Measurements from ENCODE around the gene SOD3. TPM values are rescaled to one million over a fixed set of nuclear protein-coding genes. Genes with fewer than 3 reads are reported as not detected.

SOD3 gene
- total and polyA plus RNA-seq, 4 donors, result 2.6 to 8.1 (median 4.6) TPM

GRCh38 chr4:24775750-24776149, 19.6 kb upstream of the SOD3 start:
- no peaks in the 10 kb centered on the region for H3K9me3 ChIP-seq (ENCODE audit: control insufficient read depth in 4 of 4, low read length in 3 of 4)
- no peaks in the 10 kb centered on the region for H3K36me3 ChIP-seq (ENCODE audit: control insufficient read depth in 4 of 4, insufficient read depth in 3 of 4, low read depth in 1 of 4, low read length in 3 of 4)
- no peak overlapping the region for H3K27ac ChIP-seq (ENCODE audit: low read depth in 1 of 2, low read length in 2 of 2)
- no peak overlapping the region for H3K9ac ChIP-seq (ENCODE audit: low read depth in 1 of 2, low read length in 2 of 2)
- H3K27me3 ChIP-seq (ENCODE audit: control insufficient read depth in 4 of 4, insufficient read depth in 4 of 4, low read length in 3 of 4), result no peaks in the 10 kb centered on the region
- no peak for DNase-seq (ENCODE audit: low spot score)
- WGBS, result 69% methylated on average over 3 of the region's 3 CpGs
- no peak for TF ChIP-seq EGR1 (IDR thresholded peaks at IDR 0.05; ENCODE audit: low read depth in 2 of 2)
- TF ChIP-seq RXRA (IDR thresholded peaks at IDR 0.05), result no peak
- no peak for TF ChIP-seq ATF3 (IDR thresholded peaks at IDR 0.05)
- no peak for TF ChIP-seq MAX (IDR thresholded peaks at IDR 0.05)
- TF ChIP-seq REST (IDR thresholded peaks at IDR 0.05), result no peak
- no peak for TF ChIP-seq NR2F2 (IDR thresholded peaks at IDR 0.05)
- TF ChIP-seq FOXA1 (IDR thresholded peaks at IDR 0.05), result no peak
- TF ChIP-seq CTCF (IDR thresholded peaks at IDR 0.05; ENCODE audit: low read depth, low read length, missing input control), result no peak
- no peak for TF ChIP-seq FOXA2 (IDR thresholded peaks at IDR 0.05)
- H3K4me1 ChIP-seq (ENCODE audit: control insufficient read depth in 4 of 4, insufficient read depth in 4 of 4, low read length in 3 of 4), result no peaks in the 10 kb centered on the region
- no peak overlapping the region for H3K4me3 ChIP-seq (ENCODE audit: low read depth in 1 of 3, low read length in 3 of 3)

GRCh38 chr4:24777536-24778463, 17.6 kb upstream of the SOD3 start:
- Histone ChIP-seq H3K27me3 (ENCODE audit: control insufficient read depth in 4 of 4, insufficient read depth in 4 of 4, low read length in 3 of 4) (no peaks in the 10 kb centered on the region), H3K9ac (ENCODE audit: low read depth in 1 of 2, low read length in 2 of 2) (no peak overlapping the region), H3K4me3 (ENCODE audit: low read depth in 1 of 3, low read length in 3 of 3) (no peak overlapping the region), H3K27ac (ENCODE audit: low read depth in 1 of 2, low read length in 2 of 2) (no peak overlapping the region), H3K9me3 (ENCODE audit: control insufficient read depth in 4 of 4, low read length in 3 of 4) (no peaks in the 10 kb centered on the region), H3K36me3 (ENCODE audit: control insufficient read depth in 4 of 4, insufficient read depth in 3 of 4, low read depth in 1 of 4, low read length in 3 of 4) (no peaks in the 10 kb centered on the region), H3K4me1 (ENCODE audit: control insufficient read depth in 4 of 4, insufficient read depth in 4 of 4, low read length in 3 of 4) (no peaks in the 10 kb centered on the region)
- 69% methylated on average over 11 of the region's 11 CpGs for WGBS
- TF ChIP-seq GABPA (IDR thresholded peaks at IDR 0.05 in 1 of 2, conservative IDR thresholded peaks at IDR 0.05 in 1 of 2) (no peak), EGR1 (IDR thresholded peaks at IDR 0.05; ENCODE audit: low read depth in 2 of 2) (no peak), JUND (IDR thresholded peaks at IDR 0.05) (no peak), YY1 (IDR thresholded peaks at IDR 0.05) (no peak), HNF4G (IDR thresholded peaks at IDR 0.05) (no peak), TAF1 (conservative IDR thresholded peaks at IDR 0.05) (no peak), ZBTB33 (IDR thresholded peaks at IDR 0.05) (no peak), FOXA1 (IDR thresholded peaks at IDR 0.05) (no peak), NR2F2 (IDR thresholded peaks at IDR 0.05) (no peak), RXRA (IDR thresholded peaks at IDR 0.05) (no peak), RAD21 (IDR thresholded peaks at IDR 0.05) (no peak), ATF3 (IDR thresholded peaks at IDR 0.05) (no peak)
- no peak for DNase-seq (ENCODE audit: low spot score)
